Activated CD4-positive, alpha-beta T cell treated with anti-CD3 and anti-CD28 coated beads for 1 hour (primary cell): ENCODE data around the gene HAUS7.
"Not testable (repeated sequence)": the region's sequence is repeated elsewhere in the genome, so short reads cannot be mapped to it uniquely, and the experiment has no call there.

Source experiments
- DNase-seq: peaks from one replicate; pipeline ENCODE4 v3.0.0-alpha.2; 2020

Gene HAUS7

GRCh38 chrX:153405426-153405825 lies 65.0 kb downstream of the HAUS7 start:
- no peak for DNase-seq

- DNase-seq: not testable (repeated sequence)
These were observed 66.0 kb downstream of the HAUS7 start for GRCh38 chrX:153404333-153404732.

- DNase-seq: no peak
These were observed 69.1 kb downstream of the HAUS7 start, which contains the start of gene PNMA6E for GRCh38 chrX:153401133-153401764. TSS of gene PNMA6E (minus strand) at chrX:153401350. CDS start at chrX:153398849, 2,501 bp downstream.

- DNase-seq: no peak
These were observed 69.9 kb downstream of the HAUS7 start for GRCh38 chrX:153400146-153401132.

- DNase-seq: no peak
These were observed 72.0 kb downstream of the HAUS7 start for GRCh38 chrX:153398275-153398960.
